Eye (tissue), 1 donor: ENCODE data around the gene ZAR1.
A peak's percentile ranks its signal among the peaks of the same experiment; 100 is the strongest.
"Not testable (repeated sequence)": the region's sequence is repeated elsewhere in the genome, so short reads cannot be mapped to it uniquely, and the experiment has no call there.

ENCODE experiments used
- DNase-seq: peaks from one replicate; pipeline ENCODE4 v3.0.0-alpha.2; 2015

Gene ZAR1

GRCh38 chr4:48490012-48490679 is at the start of gene ZAR1:
TSS of gene ZAR1 (plus strand) at chr4:48490252. CDS start at chr4:48490292, 40 bp downstream.
- DNase-seq, result peak; percentile 55

- not testable (repeated sequence) for DNase-seq
These were observed 49.1 kb upstream of the ZAR1 start for GRCh38 chr4:48440914-48441313.

- peak; percentile 28 for DNase-seq
These were observed 44.3 kb upstream of the ZAR1 start for GRCh38 chr4:48445704-48446103.

GRCh38 chr4:48446642-48447041 is 43.4 kb upstream of the ZAR1 start:
- DNase-seq, result no peak

GRCh38 chr4:48449151-48449550 is 40.9 kb upstream of the ZAR1 start:
- DNase-seq, result no peak

- no peak for DNase-seq
These were observed 39.3 kb upstream of the ZAR1 start for GRCh38 chr4:48450740-48451139.

GRCh38 chr4:48451656-48452055 is 38.4 kb upstream of the ZAR1 start:
- DNase-seq, result not testable (repeated sequence)

- no peak for DNase-seq
These were observed 35.5 kb upstream of the ZAR1 start for GRCh38 chr4:48454591-48454990.

- no peak for DNase-seq
These were observed 29.1 kb upstream of the ZAR1 start for GRCh38 chr4:48461000-48461399.

- DNase-seq, result peak; percentile 34
These were observed 27.7 kb upstream of the ZAR1 start for GRCh38 chr4:48462363-48462762.

- no peak for DNase-seq
These were observed 22.6 kb upstream of the ZAR1 start for GRCh38 chr4:48467442-48467841.

- no peak for DNase-seq
These were observed 22.2 kb upstream of the ZAR1 start for GRCh38 chr4:48467891-48468290.

GRCh38 chr4:48470137-48470536 is 19.9 kb upstream of the ZAR1 start:
- DNase-seq, result peak; percentile 45

GRCh38 chr4:48470570-48470969 is 19.5 kb upstream of the ZAR1 start:
- peak; percentile 21 for DNase-seq

GRCh38 chr4:48472794-48473193 is 17.3 kb upstream of the ZAR1 start:
- DNase-seq, result no peak

GRCh38 chr4:48475770-48476169 is 14.3 kb upstream of the ZAR1 start:
- no peak for DNase-seq

- no peak for DNase-seq
These were observed 11.8 kb upstream of the ZAR1 start for GRCh38 chr4:48478273-48478672.

GRCh38 chr4:48481581-48481980 is 8.5 kb upstream of the ZAR1 start:
- DNase-seq, result no peak

GRCh38 chr4:48483006-48483776 is 6.9 kb upstream of the ZAR1 start, which contains the start of gene SLC10A4:
TSS of gene SLC10A4 (plus strand) at chr4:48483343. CDS start at chr4:48483562, 219 bp downstream.
- peak; percentile 79 for DNase-seq

GRCh38 chr4:48483777-48484493 is 6.1 kb upstream of the ZAR1 start:
- peak; percentile 62 for DNase-seq

GRCh38 chr4:48484494-48485168 is 5.4 kb upstream of the ZAR1 start:
- DNase-seq, result peak; percentile 49

GRCh38 chr4:48489683-48490011 is 405 bp upstream of the ZAR1 start:
- DNase-seq, result peak; percentile 47
